ENCODE results near the gene UNC93A.
"Not testable (repeated sequence)": the region's sequence is repeated elsewhere in the genome, so short reads cannot be mapped to it uniquely, and the experiment has no call there.

Gene UNC93A

GRCh38 chr6:167345960-167346359, 54.8 kb downstream of the UNC93A start:
- no peak for DNase-seq

- no peak for DNase-seq
These were observed 56.1 kb downstream of the UNC93A start for GRCh38 chr6:167347226-167347625.

DNA sequence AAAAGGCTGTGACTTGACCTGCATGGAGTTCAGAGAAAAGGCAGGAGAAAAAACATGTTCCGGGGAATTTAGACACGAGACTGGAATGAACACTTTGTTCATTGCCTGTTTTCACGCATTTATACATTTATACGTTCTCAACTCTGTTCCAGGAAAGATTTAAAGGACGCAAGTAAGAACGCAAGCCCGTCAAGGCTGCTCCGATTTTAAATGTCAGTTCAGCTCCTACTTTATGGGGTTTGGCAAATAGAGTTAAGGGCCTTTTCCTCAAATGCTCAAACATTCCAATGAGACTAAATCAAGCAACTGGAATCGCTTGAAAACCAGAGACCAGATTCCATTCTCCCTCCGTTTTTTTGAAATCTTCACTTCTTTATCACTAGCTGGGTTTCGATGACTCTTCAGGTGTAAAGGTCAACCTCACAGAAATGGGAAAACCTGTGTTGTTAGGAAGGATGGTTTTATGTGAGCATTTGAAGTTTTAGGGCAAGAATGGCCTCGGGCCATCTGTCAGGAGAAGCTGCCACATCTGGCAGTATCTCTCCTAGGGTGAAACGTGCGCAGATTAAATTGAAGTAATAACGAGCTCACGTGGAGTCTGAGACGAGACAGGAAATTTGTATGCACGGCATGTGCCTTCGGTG, 58.6 kb downstream of the UNC93A start:
- DNase-seq = no peak

DNA sequence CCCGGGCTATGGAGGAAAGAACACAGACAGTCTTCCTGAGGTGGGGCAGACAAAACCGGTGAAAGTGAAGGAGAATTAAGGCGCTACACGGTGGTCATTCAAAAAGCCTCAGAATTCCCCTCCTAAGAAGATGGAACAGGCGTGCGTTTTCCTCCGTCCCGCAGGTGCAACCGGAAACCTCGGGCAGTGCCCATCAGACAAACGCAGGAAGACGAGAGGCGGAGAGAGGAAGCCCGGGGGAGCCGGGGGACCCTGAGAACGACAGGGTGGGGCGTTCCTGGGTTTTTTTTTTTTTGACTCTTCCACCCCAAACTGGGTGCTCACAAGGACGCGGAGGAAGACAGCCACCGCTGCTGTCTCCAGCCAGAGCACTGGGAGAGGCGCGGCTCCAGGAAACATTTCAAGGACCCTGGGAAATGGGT, 59.2 kb downstream of the UNC93A start:
- DNase-seq = no peak

DNA sequence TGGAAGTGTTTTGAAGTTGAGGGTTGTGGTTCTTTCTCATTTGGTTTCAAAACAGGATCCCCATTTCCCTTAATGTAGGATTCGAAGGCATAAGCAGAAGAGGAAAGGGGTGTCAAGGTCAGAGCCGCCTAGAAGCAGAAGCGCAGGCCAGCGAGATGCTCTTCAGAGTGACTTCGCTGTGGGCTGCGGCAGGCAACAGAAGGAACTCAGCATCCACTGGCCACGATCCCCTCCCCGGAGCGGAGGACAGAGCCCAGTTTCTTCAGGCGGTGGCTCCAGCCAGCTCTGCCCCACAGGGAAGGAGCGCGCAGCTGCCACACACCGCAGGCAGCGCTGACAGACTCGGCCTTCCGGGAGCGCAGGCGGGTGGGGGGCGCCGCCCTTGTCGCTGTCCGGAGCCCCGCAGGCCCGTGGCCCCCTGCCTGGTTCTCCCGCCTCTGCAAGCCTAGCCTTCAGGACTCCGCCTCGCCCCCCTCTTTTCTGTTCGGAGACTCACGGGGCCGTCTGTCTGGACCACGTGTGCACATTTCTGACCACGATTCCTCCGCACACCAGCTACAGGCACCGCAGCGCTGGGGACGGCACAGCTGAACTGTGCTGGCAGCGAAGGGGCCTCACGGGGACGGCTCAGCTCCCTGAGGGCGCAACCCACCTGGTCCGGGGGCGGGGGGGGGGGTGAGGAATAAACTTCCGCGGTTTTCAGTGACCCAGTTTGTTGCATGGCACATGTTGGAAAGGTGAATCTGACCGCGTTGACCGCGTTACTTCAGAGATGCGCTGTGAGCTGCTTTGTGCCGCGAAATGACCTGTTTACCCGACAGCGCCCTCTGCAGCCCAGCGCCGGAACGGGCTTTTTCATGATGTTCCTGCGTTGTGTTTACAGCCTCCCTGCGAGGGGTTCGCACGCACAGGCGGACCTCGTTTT, 59.9 kb downstream of the UNC93A start:
- DNase-seq = peak; percentile 77

GRCh38 chr6:167351656-167352345, 60.7 kb downstream of the UNC93A start:
- DNase-seq = no peak

GRCh38 chr6:167356874-167357273, 65.8 kb downstream of the UNC93A start:
- no peak for DNase-seq

DNA sequence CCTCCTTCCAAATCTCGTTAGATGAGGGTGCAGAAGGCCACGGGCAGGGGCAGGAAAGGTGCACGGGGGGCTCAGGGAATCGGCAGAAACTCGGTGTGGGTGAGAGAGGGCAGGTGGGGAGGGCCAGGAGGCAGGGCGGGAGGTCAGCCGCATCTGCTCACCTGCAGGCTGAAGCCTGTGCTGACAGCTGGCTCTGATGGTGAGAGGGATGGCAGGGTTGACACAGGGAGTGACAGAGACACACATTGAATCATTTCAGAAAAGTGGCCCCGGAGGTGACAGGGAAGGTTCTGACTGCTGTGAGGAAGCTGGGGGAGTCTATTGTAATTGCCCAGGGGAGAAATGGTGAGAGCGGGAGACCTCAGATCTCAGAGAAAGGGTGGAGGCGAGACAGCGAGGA, 67.3 kb downstream of the UNC93A start:
- not testable (repeated sequence) for DNase-seq

- DNase-seq = not testable (repeated sequence)
These were observed 70.1 kb downstream of the UNC93A start for GRCh38 chr6:167361170-167361569.

All from hematopoietic multipotent progenitor cell treated with erythropoietin and hydrocortisone succinate and interleukin-3 and kit ligand, for 6 days (in vitro differentiated cells).